Esophagus (tissue), 2 donors: Measurements from ENCODE around the gene APOB. TPM values are rescaled to one million over a fixed set of nuclear protein-coding genes. Genes with fewer than 3 reads are reported as not detected.

Experiments used
- H3K27ac ChIP-seq, 2 donors: one replicate each; pipeline ENCODE4 v1.5.1; 2013; ENCODE audit warnings: low read depth in 2 of 2, mild to moderate bottlenecking in 2 of 2, inconsistent platforms in 1 of 2, low read length in 1 of 2, moderate library complexity in 1 of 2
- H3K27me3 ChIP-seq, 2 donors: one replicate each; pipeline ENCODE4 v1.6.1; 2013; ENCODE audit warnings: low read length in 2 of 2, control low read depth in 1 of 2, mild to moderate bottlenecking in 1 of 2; ENCODE audit not compliant: insufficient read depth in 2 of 2, control insufficient read depth in 1 of 2
- H3K36me3 ChIP-seq, 2 donors: one replicate each; pipeline ENCODE4 v1.6.1; 2013; ENCODE audit warnings: low read length in 1 of 2; ENCODE audit not compliant: control insufficient read depth in 2 of 2, insufficient read depth in 2 of 2
- H3K4me1 ChIP-seq, 2 donors: one replicate each; pipeline ENCODE4 v1.6.1; 2013; ENCODE audit warnings: low read length in 1 of 2; ENCODE audit not compliant: control insufficient read depth in 2 of 2, insufficient read depth in 2 of 2
- H3K4me3 ChIP-seq, 2 donors: one replicate each; pipeline ENCODE4 v1.5.1; 2013; ENCODE audit warnings: low read length in 2 of 2, mild to moderate bottlenecking in 2 of 2, low read depth in 1 of 2, moderate library complexity in 1 of 2
- H3K9me3 ChIP-seq, 2 donors: one replicate each; pipeline ENCODE4 v1.6.1; 2013; ENCODE audit warnings: mild to moderate bottlenecking in 2 of 2, low read depth in 1 of 2, low read length in 1 of 2, moderate library complexity in 1 of 2; ENCODE audit not compliant: control insufficient read depth in 2 of 2, insufficient read depth in 1 of 2
- WGBS, 2 donors: extraction: QIAGEN DNeasy Blood & Tissue Kit; methylation state at CpG; one replicate each; pipeline ENCODE4 v1.1.7; 2013; 5-methylcytosine and 5-hydroxymethylcytosine counted together
- polyA plus RNA-seq, 2 donors: library from polyadenylated mRNA; stranded (reverse); fragments of 200-250 nt; gene quantifications; one replicate each; pipeline ENCODE4 v1.2.3, GENCODE V29; 2013
- donor health status: healthy with polysubstance abuse.
- donor health status: Bipolar disorder and iron deficiency.

Gene APOB
- polyA plus RNA-seq, 2 donors = 0.02 TPM

- no peaks in the 10 kb centered on the region for H3K36me3 ChIP-seq
- 87 to 88% methylated on average over 5 of the region's 5 CpGs for WGBS, 2 donors
- no peaks in the 10 kb centered on the region for H3K4me1 ChIP-seq
- no peaks in the 10 kb centered on the region for H3K27me3 ChIP-seq
- no peak overlapping the region for H3K27ac ChIP-seq
- no peaks in the 10 kb centered on the region for H3K9me3 ChIP-seq
- H3K4me3 ChIP-seq = no peak overlapping the region
Observed at GRCh38 chr2:20998972-20999905, 44.6 kb downstream of the APOB start.

GRCh38 chr2:20997953-20998722 is 45.7 kb downstream of the APOB start:
- no peak overlapping the region for H3K4me3 ChIP-seq

GRCh38 chr2:20994130-20994529 is 49.7 kb downstream of the APOB start:
- no peaks in the 10 kb centered on the region for H3K27me3 ChIP-seq
- no peak overlapping the region for H3K4me3 ChIP-seq
- H3K36me3 ChIP-seq = no peaks in the 10 kb centered on the region
- 77 to 78% methylated on average over 5 of the region's 5 CpGs for WGBS, 2 donors
- peaks cover 0 to 3% of the 10 kb centered on the region in 2 donors for H3K4me1 ChIP-seq
- no peak overlapping the region for H3K27ac ChIP-seq
- no peaks in the 10 kb centered on the region for H3K9me3 ChIP-seq

More at GRCh38 chr2:20997953-20998722, 45.7 kb downstream of the APOB start:
- WGBS, 2 donors = 77% methylated on average over 7 of the region's 7 CpGs
- no peaks in the 10 kb centered on the region for H3K27me3 ChIP-seq
- no peaks in the 10 kb centered on the region for H3K9me3 ChIP-seq
- H3K36me3 ChIP-seq = no peaks in the 10 kb centered on the region
- H3K4me1 ChIP-seq = no peaks in the 10 kb centered on the region
- H3K27ac ChIP-seq = no peak overlapping the region

GRCh38 chr2:20992201-20992711 is 51.6 kb downstream of the APOB start:
- no peak overlapping the region for H3K4me3 ChIP-seq
- H3K9me3 ChIP-seq = no peaks in the 10 kb centered on the region
- peaks cover 0 to 3% of the 10 kb centered on the region in 2 donors for H3K4me1 ChIP-seq
- WGBS, 2 donors = 51 to 59% methylated on average over 8 of the region's 8 CpGs
- peak overlapping the region in 1 of 2 donors; percentile 52 for H3K27ac ChIP-seq
- no peaks in the 10 kb centered on the region for H3K36me3 ChIP-seq
- H3K27me3 ChIP-seq = no peaks in the 10 kb centered on the region

- Histone ChIP-seq H3K36me3 (no peaks in the 10 kb centered on the region), H3K9me3 (no peaks in the 10 kb centered on the region), H3K27me3 (no peaks in the 10 kb centered on the region), H3K4me1 (peaks cover 0 to 3% of the 10 kb centered on the region in 2 donors), H3K4me3 (no peak overlapping the region), H3K27ac (peak overlapping the region in 1 of 2 donors; percentile 24)
- 78 to 81% methylated on average over 20 of the region's 20 CpGs for WGBS, 2 donors
Observed at GRCh38 chr2:20990442-20991430, 53.1 kb downstream of the APOB start.

GRCh38 chr2:20989404-20989803 is 54.5 kb downstream of the APOB start:
- Histone ChIP-seq H3K27me3 (no peaks in the 10 kb centered on the region), H3K27ac (no peak overlapping the region), H3K4me3 (no peak overlapping the region), H3K36me3 (no peaks in the 10 kb centered on the region), H3K9me3 (no peaks in the 10 kb centered on the region), H3K4me1 (peaks cover 0 to 3% of the 10 kb centered on the region in 2 donors)
- WGBS, 2 donors = 64 to 86% methylated on average over 1 of the region's 1 CpG

- no peak overlapping the region for H3K27ac ChIP-seq
- H3K4me3 ChIP-seq = no peak overlapping the region
- no peaks in the 10 kb centered on the region for H3K36me3 ChIP-seq
- no peaks in the 10 kb centered on the region for H3K9me3 ChIP-seq
- no peaks in the 10 kb centered on the region for H3K27me3 ChIP-seq
- H3K4me1 ChIP-seq = peaks cover 0 to 3% of the 10 kb centered on the region in 2 donors
- WGBS, 2 donors = 44 to 52% methylated on average over 4 of the region's 4 CpGs
Observed at GRCh38 chr2:20988905-20989304, 55.0 kb downstream of the APOB start.

- no peak overlapping the region for H3K27ac ChIP-seq
- no peaks in the 10 kb centered on the region for H3K9me3 ChIP-seq
- H3K4me1 ChIP-seq = no peaks in the 10 kb centered on the region
- WGBS, 2 donors = 55 to 64% methylated on average over 5 of the region's 5 CpGs
- no peaks in the 10 kb centered on the region for H3K36me3 ChIP-seq
- H3K4me3 ChIP-seq = no peak overlapping the region
- no peaks in the 10 kb centered on the region for H3K27me3 ChIP-seq
Observed at GRCh38 chr2:20986024-20986939, 57.6 kb downstream of the APOB start.
